ENCODE data around the gene KLC3. TPM values are rescaled to one million over a fixed set of nuclear protein-coding genes. Genes with fewer than 3 reads are reported as not detected.

KLC3 gene
- total RNA-seq, 1 donor from 2014 or later = 8.9 TPM

DNA sequence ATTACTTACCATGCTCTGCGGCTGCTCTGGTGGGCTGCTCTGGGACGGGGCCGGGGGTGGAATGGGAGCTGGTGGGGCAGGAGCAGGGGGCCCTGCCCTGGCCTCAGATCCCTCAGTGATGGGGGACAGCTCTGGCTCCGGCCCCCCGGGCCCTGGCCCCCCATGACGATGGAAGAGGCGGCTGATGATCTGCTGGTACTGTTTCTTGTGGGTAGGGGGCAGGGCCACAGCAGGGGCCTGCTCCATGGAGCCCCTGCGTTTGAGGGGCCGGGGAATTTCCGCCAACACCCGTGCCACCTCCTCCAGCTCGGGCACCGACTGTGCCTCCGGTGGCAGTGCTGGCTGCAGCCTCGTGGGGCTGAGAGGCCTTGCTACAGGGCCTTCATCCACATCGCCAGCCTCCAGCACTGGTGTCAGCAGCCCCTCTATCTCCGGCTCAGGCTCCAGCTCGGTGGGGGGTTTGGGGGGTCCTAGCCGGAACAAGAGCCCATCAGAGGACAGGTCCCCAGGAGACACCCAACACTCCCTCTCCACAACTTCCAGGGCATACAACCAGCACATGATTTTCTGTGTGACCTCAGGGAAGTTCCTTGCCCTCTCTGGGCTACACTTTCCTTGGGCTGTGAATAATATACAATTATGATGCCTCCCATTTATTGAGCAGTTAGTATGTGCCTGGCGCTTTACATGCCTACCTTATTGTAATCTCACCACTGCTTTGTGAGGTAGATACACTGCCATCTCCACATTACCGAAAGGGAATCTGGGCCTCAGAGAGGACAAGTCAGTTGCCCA is 51.5 kb downstream of the KLC3 start:
- no peak for DNase-seq (ENCODE audit: low read depth)
- H3K27me3 ChIP-seq (ENCODE audit: control insufficient read depth, insufficient read depth, low read length) = no peaks in the 10 kb centered on the region
- H3K4me3 ChIP-seq (ENCODE audit: low read depth, low read length) = no peak overlapping the region
- peaks cover 1% of the 10 kb centered on the region for H3K36me3 ChIP-seq (ENCODE audit: control insufficient read depth, insufficient read depth, low read length)
- TF ChIP-seq, protein P1, sequence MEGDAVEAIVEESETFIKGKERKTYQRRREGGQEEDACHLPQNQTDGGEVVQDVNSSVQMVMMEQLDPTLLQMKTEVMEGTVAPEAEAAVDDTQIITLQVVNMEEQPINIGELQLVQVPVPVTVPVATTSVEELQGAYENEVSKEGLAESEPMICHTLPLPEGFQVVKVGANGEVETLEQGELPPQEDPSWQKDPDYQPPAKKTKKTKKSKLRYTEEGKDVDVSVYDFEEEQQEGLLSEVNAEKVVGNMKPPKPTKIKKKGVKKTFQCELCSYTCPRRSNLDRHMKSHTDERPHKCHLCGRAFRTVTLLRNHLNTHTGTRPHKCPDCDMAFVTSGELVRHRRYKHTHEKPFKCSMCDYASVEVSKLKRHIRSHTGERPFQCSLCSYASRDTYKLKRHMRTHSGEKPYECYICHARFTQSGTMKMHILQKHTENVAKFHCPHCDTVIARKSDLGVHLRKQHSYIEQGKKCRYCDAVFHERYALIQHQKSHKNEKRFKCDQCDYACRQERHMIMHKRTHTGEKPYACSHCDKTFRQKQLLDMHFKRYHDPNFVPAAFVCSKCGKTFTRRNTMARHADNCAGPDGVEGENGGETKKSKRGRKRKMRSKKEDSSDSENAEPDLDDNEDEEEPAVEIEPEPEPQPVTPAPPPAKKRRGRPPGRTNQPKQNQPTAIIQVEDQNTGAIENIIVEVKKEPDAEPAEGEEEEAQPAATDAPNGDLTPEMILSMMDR (IDR thresholded peaks at IDR 0.05; ENCODE audit: insufficient read depth, low read length, poor library complexity, severe bottlenecking) = no peak

DNA sequence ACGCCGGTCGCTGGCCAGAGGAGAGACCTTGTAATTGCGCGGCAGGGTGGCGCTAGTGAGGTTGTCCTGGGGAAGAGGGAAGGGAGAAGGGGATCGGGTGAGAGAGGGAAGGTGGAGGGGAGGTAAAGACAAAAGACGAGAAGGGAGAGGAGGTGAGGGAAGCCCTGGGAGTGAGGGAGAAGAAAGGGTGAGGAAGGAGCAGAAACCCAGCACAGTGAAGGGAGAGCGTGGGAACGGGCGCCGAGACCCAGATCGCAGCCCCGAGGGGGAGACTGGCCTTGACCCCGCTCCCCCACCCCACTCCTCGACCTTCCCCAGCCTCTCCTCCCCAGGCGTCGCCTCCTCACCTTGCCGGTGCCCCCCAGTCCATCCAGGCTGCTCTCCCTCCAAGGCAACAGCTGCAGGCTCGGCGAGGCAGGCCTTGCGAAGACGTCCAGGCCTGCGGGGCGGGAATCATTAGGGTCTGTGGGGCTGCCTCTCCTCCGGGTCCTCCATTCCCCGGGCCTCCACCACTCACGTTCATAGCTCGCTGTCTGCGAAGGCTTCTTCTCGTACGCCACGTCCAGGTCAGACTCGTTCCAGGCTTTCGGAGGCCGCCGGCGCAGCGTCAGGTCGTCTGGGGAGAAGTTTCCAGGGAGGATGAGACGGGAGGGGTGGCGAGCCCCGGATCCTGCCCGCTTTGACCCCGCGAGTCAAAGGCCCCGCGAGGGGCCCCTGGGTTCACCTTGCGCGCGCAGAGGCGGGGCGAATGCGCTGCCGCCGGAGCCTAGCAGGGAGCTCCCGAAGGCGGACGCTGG is 55.5 kb downstream of the KLC3 start:
- TF ChIP-seq, protein P1 (IDR thresholded peaks at IDR 0.05; ENCODE audit: insufficient read depth, low read length, poor library complexity, severe bottlenecking) = no peak
- Histone ChIP-seq H3K27me3 (ENCODE audit: control insufficient read depth, insufficient read depth, low read length) (no peaks in the 10 kb centered on the region), H3K4me3 (ENCODE audit: low read depth, low read length) (no peak overlapping the region), H3K36me3 (ENCODE audit: control insufficient read depth, insufficient read depth, low read length) (peaks cover 1% of the 10 kb centered on the region)
- no peak for DNase-seq (ENCODE audit: low read depth)

GRCh38 chr19:45400192-45400591 is 59.6 kb downstream of the KLC3 start:
- H3K27me3 ChIP-seq (ENCODE audit: control insufficient read depth, insufficient read depth, low read length) = no peaks in the 10 kb centered on the region
- no peak overlapping the region for H3K4me3 ChIP-seq (ENCODE audit: low read depth, low read length)
- TF ChIP-seq, protein P1 (IDR thresholded peaks at IDR 0.05; ENCODE audit: insufficient read depth, low read length, poor library complexity, severe bottlenecking) = no peak
- no peak for DNase-seq (ENCODE audit: low read depth)
- H3K36me3 ChIP-seq (ENCODE audit: control insufficient read depth, insufficient read depth, low read length) = no peaks in the 10 kb centered on the region

Other genes starting within 250 kb of the KLC3 start
- gene PPP1R37, start 247.6 kb upstream of the KLC3 start, total RNA-seq = 36.5 and 52.0 TPM in 2 replicates
- 0.07 and 0.46 TPM in 2 replicates for gene NKPD1, start 179.8 kb upstream of the KLC3 start, total RNA-seq
- gene TRAPPC6A, start 162.5 kb upstream of the KLC3 start, total RNA-seq = 33.8 and 36.4 TPM in 2 replicates
- 21.9 and 25.0 TPM in 2 replicates for gene BLOC1S3, start 162.0 kb upstream of the KLC3 start, total RNA-seq
- 0.27 TPM in 1 of 2 replicates, not detected in the other for gene EXOC3L2, start 95.3 kb upstream of the KLC3 start, total RNA-seq
- 21.8 and 21.9 TPM in 2 replicates for gene MARK4, start 89.5 kb upstream of the KLC3 start, total RNA-seq
- gene CKM, start 17.9 kb upstream of the KLC3 start, total RNA-seq = not detected in 2 replicates
- gene ERCC2, start 29.8 kb downstream of the KLC3 start, total RNA-seq = 18.5 and 28.6 TPM in 2 replicates
- gene PPP1R13L, start 64.3 kb downstream of the KLC3 start, total RNA-seq = 30.9 and 34.5 TPM in 2 replicates
- gene POLR1G, start 65.9 kb downstream of the KLC3 start, total RNA-seq = 18.0 and 24.4 TPM in 2 replicates
- 67.1 and 79.5 TPM in 2 replicates for gene ERCC1, start 83.2 kb downstream of the KLC3 start, total RNA-seq
- 1.6 and 5.3 TPM in 2 replicates for gene FOSB, start 127.2 kb downstream of the KLC3 start, total RNA-seq
- 13.4 and 18.5 TPM in 2 replicates for gene RTN2, start 156.3 kb downstream of the KLC3 start, total RNA-seq
- gene PPM1N, start 157.7 kb downstream of the KLC3 start, total RNA-seq = 0.48 TPM in 1 of 2 replicates, not detected in the other
- 228 and 248 TPM in 2 replicates for gene VASP, start 166.7 kb downstream of the KLC3 start, total RNA-seq
- gene OPA3, start 244.1 kb downstream of the KLC3 start, total RNA-seq = 12.3 and 15.5 TPM in 2 replicates

Data from kidney epithelial cell (primary cell).